Trophoblast cell (in vitro differentiated cells and primary cell): ENCODE data around the gene TYMP.
"Not testable (repeated sequence)": the region's sequence is repeated elsewhere in the genome, so short reads cannot be mapped to it uniquely, and the experiment has no call there.

Experiments used
- DNase-seq, 2 donors: peaks; one replicate each; pipeline ENCODE4 v3.0.0-alpha.2; 2016
- H2AFZ ChIP-seq: 2 replicates; pipeline ENCODE4 v1.6.1; 2013; ENCODE audit warnings: low read length, moderate library complexity, mild to moderate bottlenecking; ENCODE audit not compliant: insufficient read depth, poor library complexity
- H2AK5ac ChIP-seq: 2 replicates; pipeline ENCODE4 v1.6.1; 2013; ENCODE audit warnings: mild to moderate bottlenecking, low read length
- H2BK120ac ChIP-seq: 2 replicates; pipeline ENCODE4 v1.6.1; 2013; ENCODE audit warnings: low read length, mild to moderate bottlenecking, moderate library complexity; ENCODE audit not compliant: insufficient read depth, poor library complexity
- H2BK12ac ChIP-seq: 2 replicates; pipeline ENCODE4 v1.6.1; 2013; ENCODE audit warnings: mild to moderate bottlenecking, low read length, moderate library complexity
- H2BK5ac ChIP-seq: 2 replicates; pipeline ENCODE4 v1.6.1; 2013; ENCODE audit warnings: low read length, low read depth, moderate library complexity, mild to moderate bottlenecking; ENCODE audit not compliant: poor library complexity
- H3K14ac ChIP-seq: 2 replicates; pipeline ENCODE4 v1.6.1; 2013; ENCODE audit warnings: mild to moderate bottlenecking, low read length
- H3K18ac ChIP-seq: 2 replicates; pipeline ENCODE4 v1.6.1; 2013; ENCODE audit warnings: mild to moderate bottlenecking, low read length
- H3K23ac ChIP-seq: 2 replicates; pipeline ENCODE4 v1.6.1; 2013; ENCODE audit warnings: low read length
- H3K27ac ChIP-seq: 2 replicates; pipeline ENCODE4 v1.5.1; 2013; ENCODE audit warnings: low read depth, mild to moderate bottlenecking, inconsistent platforms, low read length, moderate library complexity
- H3K27me3 ChIP-seq: 2 replicates; pipeline ENCODE4 v1.6.1; 2013; ENCODE audit warnings: inconsistent platforms, mild to moderate bottlenecking, low read length, moderate library complexity; ENCODE audit not compliant: insufficient read depth
- H3K36me3 ChIP-seq, 2 experiments: 1 replicate in 1 of 2; 2 replicates in 1 of 2; pipeline ENCODE4 v1.6.1; 2013; ENCODE audit warnings: low read length in 2 of 2, mild to moderate bottlenecking in 2 of 2, moderate library complexity in 1 of 2; ENCODE audit not compliant: insufficient read depth in 2 of 2, control insufficient read depth in 1 of 2
- H3K4ac ChIP-seq: 2 replicates; pipeline ENCODE4 v1.6.1; 2013; ENCODE audit warnings: low read depth, mild to moderate bottlenecking, low read length, moderate library complexity
- H3K4me1 ChIP-seq, 2 experiments: 1 replicate in 1 of 2; 2 replicates in 1 of 2; pipeline ENCODE4 v1.6.1; 2013; ENCODE audit warnings: low read length in 2 of 2, mild to moderate bottlenecking in 2 of 2, moderate library complexity in 1 of 2; ENCODE audit not compliant: insufficient read depth in 2 of 2, control insufficient read depth in 1 of 2
- H3K4me2 ChIP-seq: 2 replicates; pipeline ENCODE4 v1.6.1; 2013; ENCODE audit warnings: inconsistent platforms, mild to moderate bottlenecking, low read length, moderate library complexity
- H3K4me3 ChIP-seq: 2 replicates; pipeline ENCODE4 v1.5.1; 2013; ENCODE audit warnings: mild to moderate bottlenecking, low read depth, low read length, inconsistent platforms
- H3K79me1 ChIP-seq: one replicate; pipeline ENCODE4 v1.6.1; 2013; ENCODE audit warnings: low read length
- H3K79me2 ChIP-seq: 2 replicates; pipeline ENCODE4 v1.6.1; 2013; ENCODE audit warnings: low read length, mild to moderate bottlenecking; ENCODE audit not compliant: control insufficient read depth, insufficient read depth, poor library complexity
- H3K9ac ChIP-seq: 2 replicates; pipeline ENCODE4 v1.6.1; 2013; ENCODE audit warnings: mild to moderate bottlenecking, low read length
- H3K9me3 ChIP-seq: 2 replicates; pipeline ENCODE4 v1.6.1; 2013; ENCODE audit warnings: low read depth, mild to moderate bottlenecking, control low read depth, inconsistent platforms, low read length; ENCODE audit not compliant: insufficient read depth
- H4K12ac ChIP-seq: 2 replicates; pipeline ENCODE4 v1.6.1; 2013; ENCODE audit warnings: low read depth, mild to moderate bottlenecking, low read length, moderate library complexity
- H4K8ac ChIP-seq: 2 replicates; pipeline ENCODE4 v1.6.1; 2013; ENCODE audit warnings: low read depth, mild to moderate bottlenecking, low read length, moderate library complexity
- H4K91ac ChIP-seq: one replicate; pipeline ENCODE4 v1.6.1; 2013; ENCODE audit warnings: low read depth, mild to moderate bottlenecking, low read length, moderate library complexity
- WGBS: extraction: QIAGEN DNeasy Blood & Tissue Kit; methylation state at CpG from one replicate; pipeline ENCODE4 v1.1.7; 2013; ENCODE audit warnings: missing lambda C conversion rate; ENCODE audit not compliant: insufficient read length, insufficient coverage; ENCODE audit errors: extremely low coverage; 5-methylcytosine and 5-hydroxymethylcytosine counted together

TYMP gene

GRCh38 chr22:50544078-50544745 is 14.4 kb upstream of the TYMP start:
- DNase-seq, result peak; percentile 91 to 95
- Histone ChIP-seq H4K12ac (no peak overlapping the region), H3K79me1 (peaks cover 5% of the 10 kb centered on the region), H3K14ac (peak overlapping the region; percentile 57), H2AK5ac (no peak overlapping the region), H3K4ac (no peak overlapping the region), H3K4me1 (peaks cover 13 to 20% of the 10 kb centered on the region in 2 experiments), H3K9me3 (no peaks in the 10 kb centered on the region), H3K27me3 (no peaks in the 10 kb centered on the region), H3K4me2 (peak overlapping the region; percentile 61), H2AFZ (peak overlapping the region; percentile 52), H3K79me2 (no peaks in the 10 kb centered on the region), H2BK120ac (peak overlapping the region; percentile 20), H4K91ac (peak overlapping the region; percentile 45), H3K36me3 (no peaks in the 10 kb centered on the region), H3K18ac (no peak overlapping the region), H3K9ac (no peak overlapping the region), H4K8ac (peak overlapping the region; percentile 78), H2BK5ac (no peak overlapping the region), H3K4me3 (no peak overlapping the region), H2BK12ac (peak overlapping the region; percentile 82), H3K23ac (no peak overlapping the region), H3K27ac (no peak overlapping the region)
- no CpG with 5 or more reads among the region's 52 CpGs for WGBS

- H3K27ac ChIP-seq, result no peak overlapping the region
These were observed 12.7 kb upstream of the TYMP start for GRCh38 chr22:50542416-50542927.

GRCh38 chr22:50541667-50542026 is 11.8 kb upstream of the TYMP start:
- not testable (repeated sequence) for H2BK12ac ChIP-seq, H4K12ac ChIP-seq, H3K9me3 ChIP-seq, H3K23ac ChIP-seq, H3K14ac ChIP-seq, H3K18ac ChIP-seq, H3K79me2 ChIP-seq, H3K27me3 ChIP-seq, H3K79me1 ChIP-seq, H3K4ac ChIP-seq, H2AFZ ChIP-seq, H4K91ac ChIP-seq, H3K27ac ChIP-seq, H3K9ac ChIP-seq, H3K4me3 ChIP-seq, H2BK120ac ChIP-seq, H2AK5ac ChIP-seq, H3K36me3 ChIP-seq, H2BK5ac ChIP-seq, H4K8ac ChIP-seq, H3K4me2 ChIP-seq
- peaks cover 17 to 22% of the 10 kb centered on the region in 2 experiments for H3K4me1 ChIP-seq
- WGBS, result no CpG with 5 or more reads among the region's 5 CpGs
- DNase-seq, result peak; percentile 78 to 90

More at GRCh38 chr22:50542416-50542927, 12.7 kb upstream of the TYMP start:
- Histone ChIP-seq H3K79me2 (no peaks in the 10 kb centered on the region), H3K4me1 (peaks cover 17 to 22% of the 10 kb centered on the region in 2 experiments), H3K36me3 (no peaks in the 10 kb centered on the region), H3K9ac (no peak overlapping the region), H3K4me2 (no peak overlapping the region), H2AK5ac (no peak overlapping the region), H3K4me3 (no peak overlapping the region), H3K27me3 (no peaks in the 10 kb centered on the region), H3K14ac (no peak overlapping the region), H3K23ac (no peak overlapping the region), H2BK120ac (no peak overlapping the region), H4K12ac (no peak overlapping the region), H3K79me1 (peaks cover 7% of the 10 kb centered on the region), H2AFZ (no peak overlapping the region), H3K18ac (no peak overlapping the region), H3K4ac (no peak overlapping the region), H4K8ac (no peak overlapping the region), H2BK12ac (no peak overlapping the region), H3K9me3 (no peaks in the 10 kb centered on the region), H4K91ac (no peak overlapping the region), H2BK5ac (no peak overlapping the region)
- DNase-seq, result peak in 1 of 2 donors; percentile 72
- no CpG with 5 or more reads among the region's 19 CpGs for WGBS

- H3K14ac ChIP-seq, result no peak overlapping the region
- H3K4me3 ChIP-seq, result no peak overlapping the region
- H3K4me1 ChIP-seq, result peaks cover 10 to 14% of the 10 kb centered on the region in 2 experiments
- no peak overlapping the region for H2BK5ac ChIP-seq
- no peaks in the 10 kb centered on the region for H3K9me3 ChIP-seq
- no peak overlapping the region for H3K27ac ChIP-seq
- no peak overlapping the region for H2BK12ac ChIP-seq
- no peak overlapping the region for H3K4ac ChIP-seq
- no peak overlapping the region for H3K9ac ChIP-seq
- H4K91ac ChIP-seq, result no peak overlapping the region
- H4K8ac ChIP-seq, result no peak overlapping the region
- H2AK5ac ChIP-seq, result no peak overlapping the region
- no peak overlapping the region for H3K23ac ChIP-seq
- H3K18ac ChIP-seq, result no peak overlapping the region
- H2AFZ ChIP-seq, result no peak overlapping the region
- no peaks in the 10 kb centered on the region for H3K36me3 ChIP-seq
- no CpG with 5 or more reads among the region's 10 CpGs for WGBS
- no peak overlapping the region for H2BK120ac ChIP-seq
- DNase-seq, result no peak
- no peaks in the 10 kb centered on the region for H3K27me3 ChIP-seq
- H3K79me2 ChIP-seq, result no peaks in the 10 kb centered on the region
- peaks cover 7% of the 10 kb centered on the region for H3K79me1 ChIP-seq
- no peak overlapping the region for H3K4me2 ChIP-seq
- H4K12ac ChIP-seq, result no peak overlapping the region
These were observed 10.6 kb upstream of the TYMP start for GRCh38 chr22:50540381-50540780.
